ENCODE measurements around the gene PPM1D. TPM values are rescaled to one million over a fixed set of nuclear protein-coding genes. Genes with fewer than 3 reads are reported as not detected.
A peak's percentile ranks its signal among the peaks of the same experiment; 100 is the strongest.

Gene PPM1D
- polyA plus RNA-seq, 10 donors = 7.9 to 12.4 (median 9.7) TPM

DNA sequence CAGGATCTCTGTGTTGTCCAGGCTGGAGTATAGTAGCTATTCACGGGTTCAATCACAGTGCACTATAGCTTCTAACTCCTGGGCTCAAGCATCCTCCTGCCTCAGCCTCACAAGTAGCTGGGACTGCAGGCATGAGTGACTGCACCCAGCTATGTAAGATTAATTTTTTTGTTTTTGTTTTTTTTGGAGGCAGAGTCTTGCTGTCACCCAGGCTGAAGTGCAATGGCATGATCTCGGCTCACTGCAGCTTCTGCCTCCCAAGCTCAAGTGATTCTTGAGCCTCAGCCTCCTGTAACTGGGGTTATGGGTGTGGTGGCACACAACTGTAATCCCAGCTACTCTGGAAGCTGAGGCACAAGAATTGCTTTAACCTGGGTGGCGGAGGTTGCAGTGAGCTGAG is 15.8 kb downstream of the PPM1D start:
- no peak for DNase-seq

DNA sequence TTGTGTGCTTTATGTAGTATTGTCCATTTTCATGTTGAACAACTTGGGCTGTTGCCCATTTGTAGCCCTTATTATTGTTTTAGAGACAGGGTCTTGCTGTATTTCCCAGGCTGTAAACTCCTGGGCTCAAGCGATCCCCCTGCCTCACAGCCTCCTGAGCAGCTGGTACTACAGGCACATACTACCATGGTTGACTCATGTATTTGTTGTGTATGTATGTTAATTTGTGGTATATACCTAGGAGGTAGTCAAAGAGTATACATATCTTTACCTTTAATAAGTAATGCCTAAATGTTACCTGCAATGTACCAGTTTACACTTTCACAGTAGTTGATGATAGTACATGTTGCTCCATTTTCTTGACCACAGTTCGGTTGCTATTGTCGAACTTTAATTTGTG is 18.1 kb downstream of the PPM1D start:
- DNase-seq = no peak

DNA sequence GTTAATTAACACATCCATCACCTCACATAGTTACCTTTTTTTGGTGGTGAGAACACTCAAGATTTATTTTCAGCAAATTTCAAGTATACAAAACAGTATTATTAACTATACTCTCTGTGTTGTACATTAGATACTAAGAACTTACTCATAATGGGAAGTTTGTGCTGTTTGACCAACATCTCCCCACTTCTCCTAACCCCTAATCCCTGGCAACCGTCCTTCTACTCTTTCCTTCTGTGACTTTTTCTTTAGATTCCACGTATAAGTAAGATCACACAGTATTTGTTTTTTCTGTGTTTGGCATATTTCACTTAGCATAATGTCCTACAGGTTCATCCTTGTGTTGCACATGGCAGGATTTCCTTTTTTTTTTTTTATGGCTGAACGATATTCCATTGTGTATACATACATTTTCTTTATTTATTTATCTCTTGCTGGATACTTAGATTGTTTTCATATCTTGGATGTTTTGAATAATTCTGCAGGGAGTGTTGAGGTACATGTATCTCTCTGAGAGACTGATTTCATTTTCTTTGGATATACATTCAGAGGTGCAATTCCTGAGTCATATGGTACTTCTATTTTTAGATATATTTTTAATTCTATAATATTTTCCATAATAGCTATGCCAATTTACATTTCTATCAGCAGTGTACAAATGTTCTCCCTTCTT is 19.0 kb downstream of the PPM1D start:
- no peak for DNase-seq

- no peak for DNase-seq
Measured at GRCh38 chr17:60622961-60623360, 23.0 kb downstream of the PPM1D start.

GRCh38 chr17:60623415-60623814 is 23.4 kb downstream of the PPM1D start:
- no peak for DNase-seq

DNA sequence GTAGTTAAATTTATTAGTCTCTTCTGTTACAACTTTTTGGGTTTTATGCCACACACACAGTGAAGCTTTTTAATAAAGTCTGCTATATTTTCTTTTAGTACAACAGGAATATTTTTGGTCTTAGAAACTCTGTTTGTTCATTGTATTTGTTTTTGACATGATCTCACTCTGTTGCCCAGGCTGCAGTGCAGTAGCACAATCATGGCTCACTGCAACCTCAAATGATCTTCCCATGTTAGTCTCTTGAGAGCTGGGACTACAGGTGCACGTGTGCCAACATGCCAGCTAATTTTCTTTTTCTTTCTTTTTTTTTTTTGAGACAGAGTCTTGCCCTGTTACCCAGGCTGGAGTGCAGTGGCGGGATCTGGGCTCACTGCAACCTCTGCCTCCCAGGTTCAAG is 27.1 kb downstream of the PPM1D start:
- no peak for DNase-seq

GRCh38 chr17:60628252-60628889 is 28.4 kb downstream of the PPM1D start:
- no peak for DNase-seq

- no peak for DNase-seq
Measured at GRCh38 chr17:60629120-60629519, 29.1 kb downstream of the PPM1D start.

GRCh38 chr17:60630352-60630751 is 30.4 kb downstream of the PPM1D start:
- peak in 2 of 3 donors; percentile 37 to 60 for DNase-seq

DNA sequence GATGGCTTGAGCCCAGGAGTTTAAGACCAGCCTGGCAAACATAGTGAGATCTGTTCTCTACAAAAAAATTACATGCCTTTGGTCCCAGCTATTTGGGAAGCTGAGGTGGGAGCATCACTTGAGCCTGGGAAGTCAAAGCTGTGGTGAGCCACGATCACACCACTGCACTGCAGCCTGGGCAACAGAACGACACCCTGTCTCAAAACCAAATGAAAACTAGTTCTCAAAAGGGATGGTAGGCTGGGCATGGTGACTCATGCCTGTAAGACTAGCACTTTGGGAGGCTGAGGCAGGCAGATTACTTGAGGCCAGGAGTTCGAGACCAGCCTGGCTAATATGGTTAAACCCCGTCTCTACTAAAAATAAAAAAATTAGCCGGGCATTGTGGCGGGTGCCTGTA is 31.1 kb downstream of the PPM1D start:
- DNase-seq = no peak

DNA sequence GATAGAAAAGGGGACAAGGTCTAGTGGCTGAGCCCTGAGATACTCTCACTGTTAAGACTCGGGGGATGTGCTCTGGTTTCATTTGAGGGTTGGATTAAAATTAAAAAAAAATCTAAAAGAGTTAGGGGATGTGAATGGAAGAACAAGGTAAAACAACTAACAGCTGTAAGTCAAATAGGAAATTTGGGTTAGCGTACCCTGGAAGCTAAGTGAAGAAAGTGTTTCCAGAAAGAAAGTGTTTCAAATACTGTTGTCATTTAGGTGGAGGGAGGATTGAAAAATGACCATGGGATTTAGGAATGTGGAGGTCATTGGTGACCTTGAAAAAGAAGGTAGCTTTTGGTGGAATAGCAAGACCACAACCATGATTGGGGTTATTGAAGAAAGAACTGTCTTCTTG is 37.7 kb downstream of the PPM1D start:
- no peak for DNase-seq

- no peak for DNase-seq
Measured at GRCh38 chr17:60639019-60639330, 39.0 kb downstream of the PPM1D start.

- DNase-seq = no peak
Measured at GRCh38 chr17:60640503-60640902, 40.5 kb downstream of the PPM1D start.

DNA sequence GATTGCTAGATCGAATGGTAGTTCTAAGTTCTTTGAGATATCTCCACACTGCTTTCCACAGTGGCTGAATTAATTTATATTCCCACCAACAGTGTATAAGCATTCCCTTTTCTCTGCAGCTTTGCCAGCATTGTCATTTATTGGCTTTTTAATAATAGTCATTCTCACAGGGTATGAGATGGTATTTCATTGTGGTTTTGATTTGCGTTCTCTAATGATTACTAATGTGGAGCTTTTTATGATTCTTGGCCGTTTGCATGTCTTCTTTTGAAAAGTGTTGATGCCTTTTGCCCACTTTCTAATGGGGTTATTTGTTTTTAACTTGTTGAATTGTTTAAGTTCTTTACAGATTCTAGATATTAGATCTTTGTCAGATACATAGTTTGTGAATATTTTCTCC is 41.1 kb downstream of the PPM1D start:
- no peak for DNase-seq

DNA sequence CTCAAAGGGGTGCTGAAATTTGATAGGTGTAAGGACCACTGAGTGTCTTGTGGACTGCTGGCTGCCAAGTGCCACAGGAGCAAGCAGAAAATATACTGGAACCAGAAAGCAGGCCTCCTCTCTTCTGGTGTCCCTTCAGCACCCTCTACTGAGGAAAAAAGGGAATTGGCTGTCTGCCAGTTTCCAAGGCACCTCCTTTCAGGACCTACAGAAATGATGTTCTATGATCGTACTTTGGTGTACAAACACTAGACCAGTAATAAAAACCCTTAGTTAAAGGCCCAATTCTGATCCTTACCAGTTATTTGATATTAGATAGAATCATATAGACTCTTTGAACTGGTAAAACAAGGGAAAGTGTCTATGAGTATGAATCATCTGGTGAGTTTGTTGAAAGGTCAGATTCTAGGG is 41.8 kb downstream of the PPM1D start:
- DNase-seq = peak; percentile 62 to 75 (median 72)

GRCh38 chr17:60645918-60646523 is 46.0 kb downstream of the PPM1D start:
- DNase-seq = no peak

GRCh38 chr17:60646701-60647100 is 46.7 kb downstream of the PPM1D start:
- no peak for DNase-seq

DNA sequence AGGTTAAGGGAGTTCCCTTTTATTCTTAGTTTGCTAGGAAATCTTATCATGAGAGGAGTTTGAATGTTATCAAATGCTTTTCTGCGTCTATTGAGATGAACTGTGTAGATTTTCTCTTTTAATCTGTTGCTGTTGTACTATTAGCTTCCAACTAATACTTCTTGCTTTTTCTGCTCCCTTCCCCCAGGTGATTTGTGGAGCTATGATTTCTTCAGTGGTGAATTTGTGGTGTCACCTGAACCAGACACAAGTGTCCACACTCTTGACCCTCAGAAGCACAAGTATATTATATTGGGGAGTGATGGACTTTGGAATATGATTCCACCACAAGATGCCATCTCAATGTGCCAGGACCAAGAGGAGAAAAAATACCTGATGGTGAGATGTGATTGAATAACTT is 47.7 kb downstream of the PPM1D start:
- no peak for DNase-seq

GRCh38 chr17:60652454-60653247 is 52.7 kb downstream of the PPM1D start:
- DNase-seq = no peak

DNA sequence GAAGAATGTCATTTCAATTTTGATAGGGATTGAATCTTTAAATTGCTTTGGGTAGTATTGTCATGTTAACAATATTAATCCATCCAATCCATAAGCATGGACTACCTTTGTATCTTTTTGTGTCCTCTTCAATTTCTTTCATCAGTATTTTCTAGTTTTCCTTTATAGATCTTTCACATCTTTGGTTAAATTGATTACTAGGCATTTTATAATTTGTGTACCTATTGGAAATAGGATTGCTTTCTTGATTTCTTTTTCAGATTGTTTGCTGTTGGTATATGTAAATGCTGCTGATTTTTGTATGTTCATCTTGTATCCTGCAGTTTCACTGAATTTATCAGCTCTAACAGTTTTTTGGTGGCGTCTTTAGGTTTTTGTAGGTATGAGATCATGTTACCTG is 53.6 kb downstream of the PPM1D start:
- DNase-seq = no peak

DNA sequence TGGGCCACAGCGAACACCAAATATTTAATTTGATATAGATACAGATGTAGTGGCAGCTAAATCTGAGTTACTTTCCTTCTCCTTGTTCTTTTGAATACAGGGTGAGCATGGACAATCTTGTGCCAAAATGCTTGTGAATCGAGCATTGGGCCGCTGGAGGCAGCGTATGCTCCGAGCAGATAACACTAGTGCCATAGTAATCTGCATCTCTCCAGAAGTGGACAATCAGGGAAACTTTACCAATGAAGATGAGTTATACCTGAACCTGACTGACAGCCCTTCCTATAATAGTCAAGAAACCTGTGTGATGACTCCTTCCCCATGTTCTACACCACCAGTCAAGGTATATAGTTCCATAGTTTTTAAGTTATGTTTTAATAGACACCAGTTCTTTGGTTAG is 56.5 kb downstream of the PPM1D start:
- DNase-seq = no peak

DNA sequence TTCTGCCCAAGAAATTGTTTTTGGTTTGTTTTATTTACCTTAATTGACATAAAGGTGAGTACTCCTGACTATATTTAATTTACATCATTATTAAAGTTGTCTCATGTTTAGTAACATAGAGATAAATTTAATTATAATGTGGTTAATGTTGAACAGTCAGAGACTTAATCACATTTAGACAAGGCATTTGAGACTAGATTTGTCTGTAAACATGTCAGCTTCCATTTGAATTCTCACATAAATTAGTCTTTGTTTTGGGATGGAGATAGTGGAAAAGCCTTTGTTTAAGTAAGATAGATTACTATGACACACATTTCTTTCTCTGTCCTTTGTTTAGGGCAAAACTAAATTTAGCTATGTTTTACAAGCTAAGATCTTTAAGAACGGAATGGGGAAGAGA is 59.2 kb downstream of the PPM1D start:
- no peak for DNase-seq

- DNase-seq = no peak
Measured at GRCh38 chr17:60661489-60661888, 61.5 kb downstream of the PPM1D start.
